Activated naive CD8-positive, alpha-beta T cell treated with anti-CD3 and anti-CD28 coated beads for 36 hours (primary cell): ENCODE measurements around the gene ATF1. TPM values are rescaled to one million over a fixed set of nuclear protein-coding genes. Genes with fewer than 3 reads are reported as not detected.
"Not testable (repeated sequence)": the region's sequence is repeated elsewhere in the genome, so short reads cannot be mapped to it uniquely, and the experiment has no call there.

Experiments used
- DNase-seq: peaks from one replicate; pipeline ENCODE4 v3.0.0; 2021
- H3K27ac Mint-ChIP-seq: one replicate; pipeline ENCODE4 v1.8.0; 2022; ENCODE audit warnings: mild to moderate bottlenecking, moderate library complexity, mixed read lengths
- H3K27me3 Mint-ChIP-seq: one replicate; pipeline ENCODE4 v1.8.0; 2022; ENCODE audit warnings: mild to moderate bottlenecking, mixed read lengths
- H3K36me3 Mint-ChIP-seq: one replicate; pipeline ENCODE4 v1.8.0; 2021; ENCODE audit warnings: mild to moderate bottlenecking, mixed read lengths
- H3K4me1 Mint-ChIP-seq: one replicate; pipeline ENCODE4 v1.8.0; 2021; ENCODE audit warnings: mixed read lengths
- H3K4me3 Mint-ChIP-seq: one replicate; pipeline ENCODE4 v1.8.0; 2022; ENCODE audit warnings: mild to moderate bottlenecking, moderate library complexity, mixed read lengths
- H3K9me3 Mint-ChIP-seq: one replicate; pipeline ENCODE4 v1.8.0; 2022; ENCODE audit warnings: mixed read lengths
- total RNA-seq, 2 experiments: library from RNA; stranded (reverse); gene quantifications; one replicate each; pipeline ENCODE4 v1.2.3, GENCODE V29; 2021

The ATF1 gene
- total RNA-seq, 2 experiments from 2014 or later, result 57.4 to 58.5 TPM

- Mint-ChIP-seq H3K36me3 (peaks cover 27% of the 10 kb centered on the region), H3K4me3 (no peak overlapping the region), H3K4me1 (peaks cover 23% of the 10 kb centered on the region), H3K27me3 (no peaks in the 10 kb centered on the region), H3K9me3 (peaks cover 6% of the 10 kb centered on the region), H3K27ac (no peak overlapping the region)
- DNase-seq, result no peak
Observed at GRCh38 chr12:50775251-50775650, 11.3 kb downstream of the ATF1 start.

GRCh38 chr12:50776749-50777728, 13.1 kb downstream of the ATF1 start:
- Mint-ChIP-seq H3K36me3 (peaks cover 19% of the 10 kb centered on the region), H3K27ac (peak overlapping the region; percentile 29), H3K9me3 (peaks cover 6% of the 10 kb centered on the region), H3K27me3 (no peaks in the 10 kb centered on the region), H3K4me1 (peaks cover 21% of the 10 kb centered on the region), H3K4me3 (no peak overlapping the region)
- DNase-seq, result no peak

GRCh38 chr12:50778663-50779590, 15.0 kb downstream of the ATF1 start:
- peaks cover 21% of the 10 kb centered on the region for H3K4me1 Mint-ChIP-seq
- no peak overlapping the region for H3K4me3 Mint-ChIP-seq
- peak overlapping the region; percentile 25 for H3K27ac Mint-ChIP-seq
- H3K27me3 Mint-ChIP-seq, result no peaks in the 10 kb centered on the region
- peaks cover 8% of the 10 kb centered on the region for H3K36me3 Mint-ChIP-seq
- DNase-seq, result no peak
- no peaks in the 10 kb centered on the region for H3K9me3 Mint-ChIP-seq

- H3K9me3 Mint-ChIP-seq, result no peaks in the 10 kb centered on the region
- H3K27ac Mint-ChIP-seq, result no peak overlapping the region
- no peak for DNase-seq
- H3K36me3 Mint-ChIP-seq, result peaks cover 10% of the 10 kb centered on the region
- H3K27me3 Mint-ChIP-seq, result no peaks in the 10 kb centered on the region
- peaks cover 25% of the 10 kb centered on the region for H3K4me1 Mint-ChIP-seq
- no peak overlapping the region for H3K4me3 Mint-ChIP-seq
Observed at GRCh38 chr12:50780013-50780412, 16.1 kb downstream of the ATF1 start.

GRCh38 chr12:50784501-50784900, 20.6 kb downstream of the ATF1 start:
- Mint-ChIP-seq H3K27ac (peak overlapping the region; percentile 0), H3K36me3 (peaks cover 25% of the 10 kb centered on the region), H3K4me1 (peaks cover 6% of the 10 kb centered on the region), H3K27me3 (no peaks in the 10 kb centered on the region), H3K9me3 (peaks cover 6% of the 10 kb centered on the region), H3K4me3 (no peak overlapping the region)
- DNase-seq, result no peak

GRCh38 chr12:50785406-50786001, 21.6 kb downstream of the ATF1 start:
- peaks cover 6% of the 10 kb centered on the region for H3K4me1 Mint-ChIP-seq
- DNase-seq, result no peak
- H3K4me3 Mint-ChIP-seq, result no peak overlapping the region
- H3K9me3 Mint-ChIP-seq, result peaks cover 6% of the 10 kb centered on the region
- H3K27me3 Mint-ChIP-seq, result no peaks in the 10 kb centered on the region
- H3K36me3 Mint-ChIP-seq, result peaks cover 27% of the 10 kb centered on the region
- no peak overlapping the region for H3K27ac Mint-ChIP-seq

- no peak for DNase-seq
- peaks cover 6% of the 10 kb centered on the region for H3K9me3 Mint-ChIP-seq
- peaks cover 31% of the 10 kb centered on the region for H3K36me3 Mint-ChIP-seq
- no peak overlapping the region for H3K4me3 Mint-ChIP-seq
- H3K4me1 Mint-ChIP-seq, result peaks cover 13% of the 10 kb centered on the region
- H3K27ac Mint-ChIP-seq, result no peak overlapping the region
- H3K27me3 Mint-ChIP-seq, result no peaks in the 10 kb centered on the region
Observed at GRCh38 chr12:50786498-50787231, 22.8 kb downstream of the ATF1 start.

GRCh38 chr12:50787618-50788017, 23.7 kb downstream of the ATF1 start:
- no peak overlapping the region for H3K4me3 Mint-ChIP-seq
- no peak for DNase-seq

GRCh38 chr12:50788561-50788960, 24.7 kb downstream of the ATF1 start:
- H3K27ac Mint-ChIP-seq, result no peak overlapping the region
- DNase-seq, result no peak
- H3K27me3 Mint-ChIP-seq, result no peaks in the 10 kb centered on the region
- peaks cover 15% of the 10 kb centered on the region for H3K4me1 Mint-ChIP-seq
- no peak overlapping the region for H3K4me3 Mint-ChIP-seq
- peaks cover 31% of the 10 kb centered on the region for H3K36me3 Mint-ChIP-seq
- H3K9me3 Mint-ChIP-seq, result peaks cover 6% of the 10 kb centered on the region

More at GRCh38 chr12:50787618-50788017, 23.7 kb downstream of the ATF1 start:
- Mint-ChIP-seq H3K9me3 (peaks cover 6% of the 10 kb centered on the region), H3K27ac (no peak overlapping the region), H3K27me3 (no peaks in the 10 kb centered on the region), H3K36me3 (peaks cover 31% of the 10 kb centered on the region), H3K4me1 (peaks cover 15% of the 10 kb centered on the region)

GRCh38 chr12:50790081-50790480, 26.2 kb downstream of the ATF1 start:
- H3K4me1 Mint-ChIP-seq, result peaks cover 10% of the 10 kb centered on the region
- peaks cover 6% of the 10 kb centered on the region for H3K9me3 Mint-ChIP-seq
- peaks cover 30% of the 10 kb centered on the region for H3K36me3 Mint-ChIP-seq
- no peak overlapping the region for H3K4me3 Mint-ChIP-seq
- H3K27ac Mint-ChIP-seq, result no peak overlapping the region
- DNase-seq, result no peak
- H3K27me3 Mint-ChIP-seq, result no peaks in the 10 kb centered on the region

- H3K36me3 Mint-ChIP-seq, result peaks cover 62% of the 10 kb centered on the region
- no peak for DNase-seq
- H3K27me3 Mint-ChIP-seq, result no peaks in the 10 kb centered on the region
- H3K4me3 Mint-ChIP-seq, result no peak overlapping the region
- H3K27ac Mint-ChIP-seq, result no peak overlapping the region
- H3K9me3 Mint-ChIP-seq, result peaks cover 13% of the 10 kb centered on the region
- H3K4me1 Mint-ChIP-seq, result no peaks in the 10 kb centered on the region
Observed at GRCh38 chr12:50799908-50800307, 36.0 kb downstream of the ATF1 start.

GRCh38 chr12:50803230-50803875, 39.5 kb downstream of the ATF1 start:
- no peak overlapping the region for H3K27ac Mint-ChIP-seq
- peaks cover 39% of the 10 kb centered on the region for H3K36me3 Mint-ChIP-seq
- peaks cover 13% of the 10 kb centered on the region for H3K9me3 Mint-ChIP-seq
- H3K27me3 Mint-ChIP-seq, result no peaks in the 10 kb centered on the region
- no peak overlapping the region for H3K4me3 Mint-ChIP-seq
- H3K4me1 Mint-ChIP-seq, result no peaks in the 10 kb centered on the region
- no peak for DNase-seq

- H3K9me3 Mint-ChIP-seq, result no peaks in the 10 kb centered on the region
- no peak overlapping the region for H3K4me3 Mint-ChIP-seq
- DNase-seq, result no peak
Observed at GRCh38 chr12:50806176-50806575, 42.3 kb downstream of the ATF1 start.

GRCh38 chr12:50809131-50809530, 45.2 kb downstream of the ATF1 start:
- not testable (repeated sequence) for DNase-seq, H3K36me3 Mint-ChIP-seq, H3K27me3 Mint-ChIP-seq, H3K4me3 Mint-ChIP-seq, H3K9me3 Mint-ChIP-seq, H3K27ac Mint-ChIP-seq, H3K4me1 Mint-ChIP-seq

More at GRCh38 chr12:50806176-50806575, 42.3 kb downstream of the ATF1 start:
- Mint-ChIP-seq H3K27me3 (no peaks in the 10 kb centered on the region), H3K27ac (no peak overlapping the region), H3K4me1 (no peaks in the 10 kb centered on the region), H3K36me3 (peaks cover 13% of the 10 kb centered on the region)
